PC-3 (cell line): Measurements from ENCODE around the gene PRXL2A. TPM values are rescaled to one million over a fixed set of nuclear protein-coding genes. Genes with fewer than 3 reads are reported as not detected.

Source experiments
- ATAC-seq: fragments of 200-7000 bp; cut with Tn5 transposase; 2 replicates; pipeline ENCODE4 v1.9.1; 2020; ENCODE audit warnings: mild to moderate bottlenecking, moderate library complexity
- BruUV-seq: library from RNA; stranded (reverse); fragments of 400-500 nt; replicated peaks from 2 replicates; lab custom pipeline; 2021; lab: Mats Ljungman, UMichigan
- CTCF ChIA-PET: fragments of 300-600 bp; sonication (Branson Sonifier 250); formaldehyde crosslinking; loops from one replicate; lab custom pipeline; 2022; ENCODE audit warnings: antibody characterized with exemption; lab: Charles Lee
- POLR2A ChIA-PET: fragments of 300-600 bp; sonication (Branson Sonifier 250); formaldehyde crosslinking; loops from one replicate; lab custom pipeline; 2022; ENCODE audit warnings: antibody characterized with exemption; ENCODE audit not compliant: unreplicated experiment; lab: Charles Lee
- DNase-seq: peaks from one replicate; pipeline ENCODE4 v3.0.0-alpha.2; 2015
- H2AFZ ChIP-seq: fragments of 300-600 bp; sonication (generic); 2 replicates; pipeline ENCODE4 v1.6.0; 2016; ENCODE audit warnings: antibody characterized with exemption, low read length
- H3F3A ChIP-seq: fragments of 300-600 bp; sonication (generic); one replicate; pipeline ENCODE4 v1.6.0; 2017; ENCODE audit warnings: antibody characterized with exemption, low read length, control low read depth, mild to moderate bottlenecking; ENCODE audit not compliant: unreplicated experiment
- H3K27ac ChIP-seq: fragments of 300-600 bp; sonication (generic); 2 replicates; pipeline ENCODE4 v1.5.1; 2016; ENCODE audit warnings: mild to moderate bottlenecking, low read length
- H3K27me3 ChIP-seq: fragments of 300-600 bp; sonication (generic); 2 replicates; pipeline ENCODE4 v1.6.1; 2016; ENCODE audit warnings: low read length, mixed read lengths
- H3K36me3 ChIP-seq: fragments of 300-600 bp; sonication (generic); 2 replicates; pipeline ENCODE4 v1.6.1; 2016; ENCODE audit warnings: low read depth, mixed run types, low read length, mixed read lengths
- H3K4me1 ChIP-seq: fragments of 300-600 bp; sonication (generic); 2 replicates; pipeline ENCODE4 v1.5.1; 2016; ENCODE audit warnings: low read length; ENCODE audit not compliant: insufficient read depth
- H3K4me2 ChIP-seq: fragments of 300-600 bp; sonication (generic); 2 replicates; pipeline ENCODE4 v1.6.0; 2016; ENCODE audit warnings: low read length
- H3K4me3 ChIP-seq: fragments of 300-600 bp; sonication (generic); 2 replicates; pipeline ENCODE4 v1.5.1; 2016; ENCODE audit warnings: mild to moderate bottlenecking, low read length, mixed read lengths
- H3K79me2 ChIP-seq: fragments of 300-600 bp; sonication (generic); 2 replicates; pipeline ENCODE4 v1.6.1; 2017; ENCODE audit warnings: low read length, mixed read lengths
- H3K9ac ChIP-seq: fragments of 300-600 bp; sonication (generic); 2 replicates; pipeline ENCODE4 v1.6.0; 2016; ENCODE audit warnings: mild to moderate bottlenecking, low read length
- H3K9me2 ChIP-seq: fragments of 300-600 bp; sonication (generic); replicated peaks from 2 replicates; pipeline ENCODE4 v1.6.1; 2016; ENCODE audit warnings: mixed run types, low read length, mixed read lengths
- H3K9me3 ChIP-seq: fragments of 300-600 bp; sonication (generic); 2 replicates; pipeline ENCODE4 v1.6.1; 2016; ENCODE audit warnings: low read length, mixed read lengths
- H4K20me1 ChIP-seq: fragments of 300-600 bp; sonication (generic); 2 replicates; pipeline ENCODE4 v1.6.1; 2016; ENCODE audit warnings: low read length, mixed read lengths
- EZH2 ChIP-seq: fragments of 300-600 bp; sonication (generic); IDR thresholded peaks from one replicate; pipeline ENCODE4 v1.6.1; 2017; ENCODE audit warnings: antibody characterized with exemption, mild to moderate bottlenecking, low read length; ENCODE audit not compliant: unreplicated experiment
- EZH2phosphoT487 ChIP-seq: fragments of 300-600 bp; sonication (generic); IDR thresholded peaks from 2 replicates; pipeline ENCODE4 v1.6.1; 2018; ENCODE audit warnings: mild to moderate bottlenecking, antibody characterized with exemption, low read length, borderline replicate concordance
- intact Hi-C: fragments of 100-400 bp; cut with micrococcal nuclease; formaldehyde crosslinking; loops from 2 replicates; pipeline ENCODE4 v1.9.0; 2023
- total RNA-seq: library from RNA; depleted of rRNA; stranded (reverse); fragments of >200 nt; gene quantifications from 2 replicates; pipeline ENCODE4 v1.2.3, GENCODE V29; 2014
- TF ChIP-seq, protein P1 (sequence below): fragments of 300-600 bp; sonication (generic); conservative IDR thresholded peaks from 2 replicates; pipeline ENCODE4 v1.5.1; 2017; ENCODE audit warnings: antibody characterized with exemption, low read depth, mild to moderate bottlenecking, low read length

Gene PRXL2A
- total RNA-seq, 1 experiment from 2014 or later, result not detected

DNA sequence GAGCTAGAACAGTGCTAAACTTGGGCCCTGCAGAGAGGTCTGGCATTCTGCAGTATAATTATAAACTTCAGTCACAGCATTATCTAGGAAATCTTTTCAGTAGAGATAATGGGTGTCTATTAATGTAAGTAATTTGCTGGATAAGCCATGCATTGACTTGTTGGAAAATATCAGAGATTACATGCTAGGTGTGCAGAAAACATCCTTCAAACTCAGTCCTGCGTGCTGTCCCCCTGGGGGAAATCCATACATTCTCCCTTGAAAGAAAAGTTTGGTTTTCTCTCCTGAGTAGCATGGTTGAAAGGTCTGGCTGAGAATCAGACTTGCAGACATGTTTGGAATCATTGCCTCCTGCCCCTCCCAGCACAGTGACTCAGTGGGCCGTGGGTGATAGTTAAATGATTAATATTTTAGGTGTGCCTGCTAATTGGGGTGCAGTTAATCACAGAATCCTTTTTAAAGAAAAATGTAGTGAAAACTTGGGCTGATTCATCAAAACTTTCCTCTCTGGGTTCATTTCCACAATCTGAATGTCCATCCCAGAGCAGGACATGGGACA, 13.9 kb upstream of the PRXL2A start:
- BruUV-seq, result no TSS peak
- POLR2A ChIA-PET, result no interaction called here

DNA sequence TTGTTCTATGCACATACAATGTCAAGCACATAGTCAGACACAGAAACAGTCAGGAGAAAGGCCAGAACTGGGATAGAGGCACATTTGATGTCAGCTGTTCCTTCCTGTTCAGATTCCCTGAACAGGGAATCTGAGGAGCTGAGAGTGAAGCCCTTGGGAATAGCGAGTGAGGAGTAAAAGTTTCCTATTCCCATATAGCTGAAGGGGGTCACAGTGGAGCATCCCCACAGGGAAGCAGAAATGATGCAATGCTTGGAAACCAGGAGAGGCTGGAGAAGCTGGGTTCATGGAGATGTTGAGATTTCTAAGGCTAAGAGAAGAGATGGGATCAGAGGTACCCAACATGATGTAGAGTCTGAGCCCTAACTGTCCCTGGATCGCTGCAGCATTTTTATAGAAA, 11.3 kb upstream of the PRXL2A start:
- ATAC-seq, result no peak
- Histone ChIP-seq H2AFZ (no peak overlapping the region), H3K27ac (no peak overlapping the region), H3K4me2 (no peak overlapping the region), H3K4me1 (no peaks in the 10 kb centered on the region), H3K9me3 (no peaks in the 10 kb centered on the region), H3F3A (no peaks in the 10 kb centered on the region), H3K9ac (no peak overlapping the region), H3K9me2 (no peaks in the 10 kb centered on the region), H3K27me3 (no peaks in the 10 kb centered on the region), H3K79me2 (no peaks in the 10 kb centered on the region), H3K36me3 (no peaks in the 10 kb centered on the region), H4K20me1 (no peaks in the 10 kb centered on the region), H3K4me3 (no peak overlapping the region)
- ChIA-PET CTCF (no interaction called here), POLR2A (no interaction called here)
- no peak for DNase-seq
- no TSS peak for BruUV-seq
- TF ChIP-seq EZH2phosphoT487 (no peak), EZH2 (no peak)
- TF ChIP-seq, protein P1, sequence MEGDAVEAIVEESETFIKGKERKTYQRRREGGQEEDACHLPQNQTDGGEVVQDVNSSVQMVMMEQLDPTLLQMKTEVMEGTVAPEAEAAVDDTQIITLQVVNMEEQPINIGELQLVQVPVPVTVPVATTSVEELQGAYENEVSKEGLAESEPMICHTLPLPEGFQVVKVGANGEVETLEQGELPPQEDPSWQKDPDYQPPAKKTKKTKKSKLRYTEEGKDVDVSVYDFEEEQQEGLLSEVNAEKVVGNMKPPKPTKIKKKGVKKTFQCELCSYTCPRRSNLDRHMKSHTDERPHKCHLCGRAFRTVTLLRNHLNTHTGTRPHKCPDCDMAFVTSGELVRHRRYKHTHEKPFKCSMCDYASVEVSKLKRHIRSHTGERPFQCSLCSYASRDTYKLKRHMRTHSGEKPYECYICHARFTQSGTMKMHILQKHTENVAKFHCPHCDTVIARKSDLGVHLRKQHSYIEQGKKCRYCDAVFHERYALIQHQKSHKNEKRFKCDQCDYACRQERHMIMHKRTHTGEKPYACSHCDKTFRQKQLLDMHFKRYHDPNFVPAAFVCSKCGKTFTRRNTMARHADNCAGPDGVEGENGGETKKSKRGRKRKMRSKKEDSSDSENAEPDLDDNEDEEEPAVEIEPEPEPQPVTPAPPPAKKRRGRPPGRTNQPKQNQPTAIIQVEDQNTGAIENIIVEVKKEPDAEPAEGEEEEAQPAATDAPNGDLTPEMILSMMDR, result no peak
- intact Hi-C loops, result no loop called here

More for the DNA sequence above, 13.9 kb upstream of the PRXL2A start:
- Histone ChIP-seq H2AFZ (no peak overlapping the region), H3K9me2 (no peaks in the 10 kb centered on the region), H3K79me2 (no peaks in the 10 kb centered on the region), H3K4me2 (no peak overlapping the region), H3K4me3 (no peak overlapping the region), H3K9ac (no peak overlapping the region), H4K20me1 (no peaks in the 10 kb centered on the region), H3K27ac (no peak overlapping the region), H3K27me3 (no peaks in the 10 kb centered on the region), H3K4me1 (no peaks in the 10 kb centered on the region), H3F3A (no peaks in the 10 kb centered on the region), H3K36me3 (no peaks in the 10 kb centered on the region), H3K9me3 (no peaks in the 10 kb centered on the region)
- CTCF ChIA-PET, result no interaction called here
- ATAC-seq, result no peak
- no peak for DNase-seq
- intact Hi-C loops, result no loop called here
- TF ChIP-seq, protein P1, result no peak
- TF ChIP-seq EZH2, result no peak

DNA sequence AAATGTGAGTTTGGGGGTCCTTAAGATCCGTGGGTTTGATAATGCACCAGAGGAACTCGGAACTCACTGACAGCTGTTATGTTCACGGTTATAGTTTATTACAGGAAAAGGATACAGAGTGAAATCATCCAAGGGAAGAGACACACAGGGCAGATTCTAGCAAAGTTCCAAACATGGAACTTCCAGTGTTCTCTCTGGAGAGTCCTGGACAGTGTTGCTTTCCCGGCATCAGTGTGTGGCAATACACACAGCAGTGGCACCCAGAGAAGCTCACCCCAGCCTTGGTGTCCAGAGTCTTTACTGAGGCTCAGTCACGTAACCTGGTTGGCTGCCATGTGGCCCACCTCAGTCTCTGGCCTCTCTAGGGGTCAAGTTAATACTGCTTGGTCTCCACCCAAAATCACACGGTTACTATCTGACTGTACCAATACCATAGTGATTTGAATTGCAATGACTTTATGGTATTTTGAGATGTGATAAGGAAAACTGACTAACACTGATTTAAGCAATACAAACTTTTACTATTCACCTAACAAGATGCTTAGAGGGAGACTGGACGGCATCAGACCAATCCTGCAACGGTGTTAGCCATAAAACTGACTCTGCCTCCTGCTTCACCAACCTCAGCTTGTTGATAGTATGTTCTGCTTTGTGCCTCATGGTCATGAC, 8.1 kb upstream of the PRXL2A start:
- no peaks in the 10 kb centered on the region for H3K9me3 ChIP-seq
- H3K36me3 ChIP-seq, result no peaks in the 10 kb centered on the region
- H3K9me2 ChIP-seq, result no peaks in the 10 kb centered on the region
- ChIA-PET POLR2A (no interaction called here), CTCF (no interaction called here)
- no peak overlapping the region for H3K9ac ChIP-seq
- H3K4me3 ChIP-seq, result no peak overlapping the region
- intact Hi-C loops, result no loop called here
- no peaks in the 10 kb centered on the region for H3K4me1 ChIP-seq
- TF ChIP-seq EZH2phosphoT487, result no peak
- TF ChIP-seq, protein P1, result no peak
- no peak overlapping the region for H2AFZ ChIP-seq
- H3K79me2 ChIP-seq, result no peaks in the 10 kb centered on the region
- H3F3A ChIP-seq, result no peaks in the 10 kb centered on the region
- H4K20me1 ChIP-seq, result no peaks in the 10 kb centered on the region
- no peak overlapping the region for H3K27ac ChIP-seq
- no TSS peak for BruUV-seq
- no peak for DNase-seq
- H3K4me2 ChIP-seq, result no peak overlapping the region
- no peaks in the 10 kb centered on the region for H3K27me3 ChIP-seq
- no peak for ATAC-seq
